Gastroesophageal sphincter (tissue), 3 donors: ENCODE measurements around the gene NOX3.

ENCODE experiments used
- EP300 ChIP-seq: sonication (generic); formaldehyde crosslinking; IDR thresholded peaks from one replicate; pipeline ENCODE4 v1.6.1; 2017; ENCODE audit warnings: antibody characterized with exemption, mild to moderate bottlenecking
- POLR2A ChIP-seq, 2 donors: fragments of 450-650 bp; IDR thresholded peaks; one replicate each; pipeline ENCODE4 v1.6.1; 2017; ENCODE audit warnings: antibody characterized with exemption in 2 of 2, mild to moderate bottlenecking in 2 of 2, moderate library complexity in 1 of 2
- POLR2AphosphoS5 ChIP-seq: sonication (generic); formaldehyde crosslinking; IDR thresholded peaks from one replicate; pipeline ENCODE4 v1.6.1; 2017; ENCODE audit warnings: antibody characterized with exemption
- TF ChIP-seq, protein P1 (sequence below), 4 experiments: fragments of 200-600 bp in 2 of 4; fragments of 450-650 bp in 2 of 4; sonication (generic) in 1 of 4; IDR thresholded peaks; one replicate each; pipeline ENCODE4 v1.5.1; 2017 to 2019; ENCODE audit warnings: antibody characterized with exemption in 4 of 4, mild to moderate bottlenecking in 2 of 4, moderate library complexity in 2 of 4

- TF ChIP-seq, protein P1, sequence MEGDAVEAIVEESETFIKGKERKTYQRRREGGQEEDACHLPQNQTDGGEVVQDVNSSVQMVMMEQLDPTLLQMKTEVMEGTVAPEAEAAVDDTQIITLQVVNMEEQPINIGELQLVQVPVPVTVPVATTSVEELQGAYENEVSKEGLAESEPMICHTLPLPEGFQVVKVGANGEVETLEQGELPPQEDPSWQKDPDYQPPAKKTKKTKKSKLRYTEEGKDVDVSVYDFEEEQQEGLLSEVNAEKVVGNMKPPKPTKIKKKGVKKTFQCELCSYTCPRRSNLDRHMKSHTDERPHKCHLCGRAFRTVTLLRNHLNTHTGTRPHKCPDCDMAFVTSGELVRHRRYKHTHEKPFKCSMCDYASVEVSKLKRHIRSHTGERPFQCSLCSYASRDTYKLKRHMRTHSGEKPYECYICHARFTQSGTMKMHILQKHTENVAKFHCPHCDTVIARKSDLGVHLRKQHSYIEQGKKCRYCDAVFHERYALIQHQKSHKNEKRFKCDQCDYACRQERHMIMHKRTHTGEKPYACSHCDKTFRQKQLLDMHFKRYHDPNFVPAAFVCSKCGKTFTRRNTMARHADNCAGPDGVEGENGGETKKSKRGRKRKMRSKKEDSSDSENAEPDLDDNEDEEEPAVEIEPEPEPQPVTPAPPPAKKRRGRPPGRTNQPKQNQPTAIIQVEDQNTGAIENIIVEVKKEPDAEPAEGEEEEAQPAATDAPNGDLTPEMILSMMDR (IDR thresholded peaks at IDR 0.05) = no peak
- TF ChIP-seq POLR2AphosphoS5 = no peak
- no peak for TF ChIP-seq POLR2A (IDR thresholded peaks at IDR 0.05)
- no peak for TF ChIP-seq EP300
Observed at GRCh38 chr6:155444120-155444917, 11.3 kb downstream of the NOX3 start.
